Stimulated activated CD8-positive, alpha-beta memory T cell treated with anti-CD3 and anti-CD28 coated beads, Interleukin-7, amount 100 ng/mL, for 4 hours (primary cell): Measurements from ENCODE around the gene MEAF6.

ENCODE experiments used
- DNase-seq, 2 donors: peaks; one replicate each; pipeline ENCODE4 v3.0.0-alpha.2; 2020; ENCODE audit warnings: low read depth in 2 of 2

The MEAF6 gene

GRCh38 chr1:37442644-37443043 is 71.9 kb downstream of the MEAF6 start:
- DNase-seq = no peak
